Measurements from ENCODE around the gene CELF5. TPM values are rescaled to one million over a fixed set of nuclear protein-coding genes. Genes with fewer than 3 reads are reported as not detected.

The CELF5 gene
- total RNA-seq, 4 donors from 2014 or later, result not detected

- H3K9me3 ChIP-seq, result peaks cover 0 to 18% (median 0%) of the 10 kb centered on the region in 4 donors
- TF ChIP-seq EP300 (IDR thresholded peaks at IDR 0.05), result no peak
- TF ChIP-seq CTCF (IDR thresholded peaks at IDR 0.05), result no peak
- no peak for TF ChIP-seq POLR2A (IDR thresholded peaks at IDR 0.05)
- no peaks in the 10 kb centered on the region for H3K36me3 ChIP-seq
- peaks cover 0 to 98% of the 10 kb centered on the region in 2 donors for H3K27me3 ChIP-seq
- no peak overlapping the region for H3K4me3 ChIP-seq
- no peak for DNase-seq (ENCODE audit: low spot score in 2 of 2)
- H3K27ac ChIP-seq, result no peak overlapping the region
- 44 to 59% methylated on average over 4 of the region's 4 CpGs for WGBS, 2 donors
- H3K4me1 ChIP-seq, result peaks cover 0 to 15% (median 3%) of the 10 kb centered on the region in 4 donors
Observed at GRCh38 chr19:3272401-3272931, 48.0 kb downstream of the CELF5 start.

GRCh38 chr19:3272952-3273351 lies 48.5 kb downstream of the CELF5 start:
- Histone ChIP-seq H3K27me3 (peaks cover 0 to 98% of the 10 kb centered on the region in 2 donors), H3K4me1 (peaks cover 0 to 15% (median 3%) of the 10 kb centered on the region in 4 donors), H3K36me3 (no peaks in the 10 kb centered on the region), H3K4me3 (no peak overlapping the region), H3K9me3 (peaks cover 0 to 18% (median 0%) of the 10 kb centered on the region in 4 donors), H3K27ac (no peak overlapping the region)
- TF ChIP-seq EP300 (IDR thresholded peaks at IDR 0.05) (no peak), POLR2A (IDR thresholded peaks at IDR 0.05) (no peak), CTCF (IDR thresholded peaks at IDR 0.05) (no peak)
- DNase-seq (ENCODE audit: low spot score in 2 of 2), result no peak
- WGBS, 2 donors, result 90 to 92% methylated on average over 3 of the region's 3 CpGs

GRCh38 chr19:3274245-3274941 lies 49.9 kb downstream of the CELF5 start:
- Histone ChIP-seq H3K27ac (no peak overlapping the region), H3K36me3 (no peaks in the 10 kb centered on the region), H3K27me3 (peaks cover 0 to 98% of the 10 kb centered on the region in 2 donors), H3K4me3 (no peak overlapping the region), H3K9me3 (peaks cover 0 to 18% (median 0%) of the 10 kb centered on the region in 4 donors), H3K4me1 (peaks cover 0 to 15% (median 3%) of the 10 kb centered on the region in 4 donors)
- no peak for DNase-seq (ENCODE audit: low spot score in 2 of 2)
- TF ChIP-seq POLR2A (IDR thresholded peaks at IDR 0.05) (no peak), CTCF (IDR thresholded peaks at IDR 0.05) (no peak), EP300 (IDR thresholded peaks at IDR 0.05) (no peak)
- WGBS, 2 donors, result 81 to 83% methylated on average over 8 to 9 of the region's 9 CpGs

GRCh38 chr19:3274942-3275582 lies 50.6 kb downstream of the CELF5 start:
- H3K27ac ChIP-seq, result no peak overlapping the region
- DNase-seq (ENCODE audit: low spot score in 2 of 2), result no peak
- peaks cover 0 to 15% (median 3%) of the 10 kb centered on the region in 4 donors for H3K4me1 ChIP-seq
- no peaks in the 10 kb centered on the region for H3K36me3 ChIP-seq
- H3K27me3 ChIP-seq, result peaks cover 0 to 98% of the 10 kb centered on the region in 2 donors
- TF ChIP-seq POLR2A (IDR thresholded peaks at IDR 0.05), result no peak
- peak in 1 of 5 experiments; percentile 9 for TF ChIP-seq CTCF (IDR thresholded peaks at IDR 0.05)
- peak overlapping the region in 2 of 4 donors; percentile 23 to 29 for H3K4me3 ChIP-seq
- WGBS, 2 donors, result 17 to 23% methylated on average over 8 to 19 of the region's 19 CpGs
- peaks cover 0 to 18% (median 0%) of the 10 kb centered on the region in 4 donors for H3K9me3 ChIP-seq
